Measurements from ENCODE around the gene CA12.

CA12 gene

DNA sequence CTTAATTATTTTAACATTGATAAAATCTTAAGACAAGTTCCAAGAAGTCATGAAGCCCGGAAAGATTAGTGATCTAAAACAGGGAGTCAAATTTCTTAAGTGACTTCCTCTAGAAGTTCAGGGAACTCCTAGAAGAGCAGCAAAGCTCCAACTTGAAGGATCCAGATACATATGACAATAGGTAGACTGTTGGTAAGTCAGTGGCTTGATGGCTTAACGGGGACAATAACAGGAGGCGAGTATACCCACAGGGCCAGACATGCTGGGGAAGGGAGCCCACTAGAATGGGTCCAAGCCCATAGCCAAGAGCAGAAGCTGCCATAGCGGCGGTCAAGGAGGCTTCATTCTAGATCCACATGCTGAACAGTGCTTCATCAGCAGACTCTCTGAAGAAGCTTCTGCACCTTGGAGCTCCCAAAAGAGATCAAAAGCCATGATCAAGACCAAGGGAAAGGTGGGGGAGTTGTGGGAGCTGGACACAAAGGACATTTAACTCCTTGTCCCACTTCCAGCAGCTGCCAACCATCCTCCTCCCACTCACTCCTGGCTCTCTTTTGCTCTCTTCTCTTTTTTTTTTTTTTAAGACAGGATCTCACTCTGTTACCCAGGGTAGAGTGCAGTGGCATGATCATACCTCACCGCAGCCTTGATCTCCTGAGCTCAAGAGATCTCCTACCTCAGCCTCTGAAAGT, 10.2 kb upstream of the CA12 start:
- no peak for DNase-seq (ENCODE audit: extremely low read depth, low read depth)
- no peak for TF ChIP-seq CTCF (IDR thresholded peaks at IDR 0.05; ENCODE audit: low read depth, low read length)

DNA sequence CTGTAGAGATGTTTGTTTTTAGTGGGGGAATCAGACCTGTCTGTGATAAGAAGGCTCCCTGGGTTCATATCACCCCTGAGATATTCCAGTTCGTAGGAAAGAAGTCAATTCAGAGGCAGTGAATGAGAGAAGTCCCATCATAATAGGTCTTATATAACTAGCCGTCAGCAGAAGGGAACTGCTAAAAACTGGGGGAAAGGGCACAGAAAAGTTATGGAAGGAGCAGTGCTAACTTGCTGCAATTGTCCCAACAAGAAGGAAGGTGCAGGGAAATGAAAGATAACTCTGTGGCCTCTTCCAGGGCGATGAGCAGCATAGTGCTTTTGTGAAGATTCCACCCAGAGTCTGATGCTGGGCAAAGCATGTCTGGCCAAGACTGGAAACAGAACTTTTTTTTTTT, 9.0 kb upstream of the CA12 start:
- no peak for TF ChIP-seq CTCF (IDR thresholded peaks at IDR 0.05; ENCODE audit: low read depth, low read length)
- no peak for DNase-seq (ENCODE audit: extremely low read depth, low read depth)

DNA sequence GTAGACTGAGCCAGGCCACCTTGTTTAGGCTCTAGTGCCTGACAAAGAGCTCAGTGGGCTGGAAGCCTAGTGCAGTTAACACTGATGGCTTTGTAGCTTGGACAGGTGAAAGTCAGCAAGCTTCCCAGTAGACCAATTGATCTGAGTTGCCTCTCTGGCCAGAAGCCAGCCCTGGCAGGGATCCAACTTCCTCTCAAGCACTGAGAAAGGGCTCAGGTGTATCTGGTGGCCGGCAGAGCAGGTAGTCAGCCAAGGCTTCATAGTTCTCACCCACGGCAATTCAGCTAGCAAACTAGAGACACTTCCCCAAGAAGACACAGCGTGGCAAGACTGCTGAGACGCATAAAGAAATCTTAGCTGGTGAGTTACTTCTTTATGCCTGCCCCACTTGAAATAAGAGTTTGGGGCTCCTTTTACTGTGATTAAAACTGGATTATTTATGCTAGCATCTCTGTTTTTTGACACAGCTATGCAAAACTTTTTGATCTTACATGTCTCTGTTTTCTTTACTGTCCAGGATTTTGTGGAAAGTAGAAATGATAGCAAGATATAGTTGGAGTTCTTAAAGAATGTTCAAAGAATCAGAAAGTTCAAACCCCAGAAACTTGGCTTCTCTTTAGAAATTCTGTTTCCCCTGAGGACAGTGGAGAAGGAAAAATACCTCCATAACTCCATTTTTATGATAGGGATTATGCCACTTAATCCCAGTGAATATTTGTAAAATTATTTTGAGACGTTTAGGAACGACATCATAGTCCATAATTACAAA, 8.4 kb upstream of the CA12 start:
- TF ChIP-seq CTCF (IDR thresholded peaks at IDR 0.05; ENCODE audit: low read depth, low read length): no peak
- DNase-seq (ENCODE audit: extremely low read depth, low read depth): no peak

GRCh38 chr15:63388511-63388910, 6.9 kb upstream of the CA12 start:
- DNase-seq (ENCODE audit: extremely low read depth, low read depth): no peak

GRCh38 chr15:63387748-63388493, 6.3 kb upstream of the CA12 start:
- TF ChIP-seq CTCF (IDR thresholded peaks at IDR 0.05; ENCODE audit: low read depth, low read length): no peak
- DNase-seq (ENCODE audit: extremely low read depth, low read depth): no peak

More at GRCh38 chr15:63388511-63388910, 6.9 kb upstream of the CA12 start:
- TF ChIP-seq CTCF (IDR thresholded peaks at IDR 0.05; ENCODE audit: low read depth, low read length): no peak

DNA sequence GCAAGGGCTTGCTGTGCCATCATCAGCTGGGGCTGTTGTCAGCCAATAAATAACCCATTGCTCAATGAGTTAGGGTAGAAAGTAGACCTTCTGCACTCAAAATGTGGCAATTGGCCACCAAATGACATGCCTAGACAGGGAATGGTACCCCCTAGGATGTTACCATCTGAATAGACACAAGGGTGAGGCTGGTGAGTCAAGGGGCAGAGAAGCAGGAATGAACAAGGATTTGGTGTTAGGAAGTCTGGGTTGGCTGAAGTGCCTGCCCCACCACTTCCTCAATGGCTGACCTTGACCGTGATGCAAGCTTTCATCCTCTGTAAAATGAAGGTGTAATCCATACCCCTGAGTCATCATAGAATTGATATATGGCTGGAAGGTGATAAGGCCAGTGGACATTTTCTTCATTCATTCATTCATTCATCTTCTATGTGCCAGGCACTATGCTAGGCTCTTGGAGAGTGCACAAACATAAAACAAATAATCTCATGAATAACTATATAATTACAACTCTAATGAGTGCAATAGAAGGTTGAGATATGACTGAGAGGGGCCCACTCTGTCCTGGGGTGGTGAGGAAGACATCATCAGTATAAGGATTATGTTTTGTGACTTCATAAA, 4.4 kb upstream of the CA12 start:
- DNase-seq (ENCODE audit: extremely low read depth, low read depth): no peak
- no peak for TF ChIP-seq CTCF (IDR thresholded peaks at IDR 0.05; ENCODE audit: low read depth, low read length)

Measured in AG09319 (cell line).